ENCODE data around the gene FOXO3.

- TF ChIP-seq CTCF (conservative IDR thresholded peaks at IDR 0.05 in 1 of 2, IDR thresholded peaks at IDR 0.05 in 1 of 2; ENCODE audit: extremely low read depth in 1 of 2, insufficient read depth in 1 of 2, low read depth in 1 of 2, low read length in 2 of 2) (no peak), EZH2 (IDR thresholded peaks at IDR 0.05; ENCODE audit: borderline replicate concordance, low read length) (no peak)
These were observed 31.8 kb upstream of the FOXO3 start for GRCh38 chr6:108528878-108529277.

All from mammary epithelial cell (primary cell).